SK-N-SH (cell line): ENCODE measurements around the gene MICAL1. TPM values are rescaled to one million over a fixed set of nuclear protein-coding genes. Genes with fewer than 3 reads are reported as not detected.

Experiments
- CTCF ChIA-PET: fragments of 300-600, 350-600 bp; formaldehyde crosslinking; extraction: SDS; loops from one replicate; lab custom pipeline; 2021; lab: Yijun Ruan, JAX
- POLR2A ChIA-PET: fragments of 350-600 bp; sonication (Branson Sonifier 250); formaldehyde crosslinking; extraction: SDS; loops from one replicate; lab custom pipeline; 2020; ENCODE audit warnings: antibody characterized with exemption, inconsistent platforms; lab: Yijun Ruan, JAX
- DNase-seq: peaks from one replicate; pipeline ENCODE4 v3.0.0; 2012
- H2AFZ ChIP-seq: fragments of 200-600 bp; sonication (generic); 2 replicates; pipeline ENCODE4 v1.8.1; 2016; ENCODE audit warnings: antibody characterized with exemption, mild to moderate bottlenecking, low read depth
- H3F3A ChIP-seq: fragments of 200-600 bp; sonication (generic); replicated peaks from 2 replicates; pipeline ENCODE3; 2016; ENCODE audit warnings: antibody characterized with exemption, mild to moderate bottlenecking; ENCODE audit not compliant: insufficient read depth
- H3K27ac ChIP-seq, 2 experiments: fragments of 200-500 bp in 1 of 2; fragments of 200-600 bp in 1 of 2; sonication (Bioruptor generic) in 1 of 2; sonication (generic), shearing (Covaris generic) in 1 of 2; 2 replicates each; pipeline versions ENCODE4 v1.5.1 to v1.6.1; 2014 to 2016; ENCODE audit warnings: low read depth in 2 of 2, inconsistent platforms in 1 of 2, low read length in 1 of 2, mild to moderate bottlenecking in 1 of 2, mixed read lengths in 1 of 2
- H3K27me3 ChIP-seq: fragments of 200-600 bp; sonication (generic), shearing (Covaris generic); 2 replicates; pipeline ENCODE4 v1.6.1; 2016; ENCODE audit warnings: mixed run types; ENCODE audit not compliant: insufficient read depth
- H3K36me3 ChIP-seq, 2 experiments: fragments of 200-500 bp in 1 of 2; fragments of 200-600 bp in 1 of 2; sonication (Bioruptor generic) in 1 of 2; sonication (generic) in 1 of 2; replicated peaks in 1 of 2; 2 replicates each; pipeline versions ENCODE3 to v1.5.1; 2014 to 2016; ENCODE audit warnings: low read length in 1 of 2, mild to moderate bottlenecking in 1 of 2; ENCODE audit not compliant: insufficient read depth in 2 of 2, control insufficient read depth in 1 of 2
- H3K4me1 ChIP-seq, 2 experiments: fragments of 200-500 bp in 1 of 2; fragments of 200-600 bp in 1 of 2; sonication (Bioruptor generic) in 1 of 2; sonication (generic), shearing (Covaris generic) in 1 of 2; 2 replicates each; pipeline versions ENCODE4 v1.5.1 to v1.6.1; 2014 to 2016; ENCODE audit warnings: low read depth in 1 of 2, low read length in 1 of 2, mixed run types in 1 of 2; ENCODE audit not compliant: insufficient read depth in 2 of 2, control insufficient read depth in 1 of 2
- H3K4me2 ChIP-seq: fragments of 200-600 bp; sonication (generic), shearing (Covaris generic); 2 replicates; pipeline ENCODE4 v1.6.1; 2017; ENCODE audit warnings: mixed run types
- H3K4me3 ChIP-seq, 2 experiments: fragments of 200-500 bp in 1 of 2; fragments of 200-600 bp in 1 of 2; sonication (Bioruptor generic) in 1 of 2; sonication (generic), shearing (Covaris generic) in 1 of 2; 2 replicates each; pipeline versions ENCODE4 v1.5.1 to v1.8.1; 2014 to 2016; ENCODE audit warnings: low read depth in 2 of 2, inconsistent platforms in 1 of 2, low read length in 1 of 2, mild to moderate bottlenecking in 1 of 2, mixed read lengths in 1 of 2, moderate library complexity in 1 of 2
- H3K79me2 ChIP-seq: fragments of 200-600 bp; sonication (generic); 2 replicates; pipeline ENCODE4 v1.8.1; 2017; ENCODE audit warnings: mild to moderate bottlenecking; ENCODE audit not compliant: insufficient read depth
- H3K9ac ChIP-seq: fragments of 200-600 bp; sonication (generic); 2 replicates; pipeline ENCODE4 v1.6.1; 2017; ENCODE audit warnings: mixed run types
- H3K9me2 ChIP-seq: fragments of 200-600 bp; sonication (generic); 2 replicates; pipeline ENCODE4 v1.6.1; 2017; ENCODE audit warnings: mixed run types
- H3K9me3 ChIP-seq: fragments of 200-600 bp; sonication (generic); 2 replicates; pipeline ENCODE4 v1.6.1; 2017; ENCODE audit warnings: mixed run types, mild to moderate bottlenecking, moderate library complexity
- H4K20me1 ChIP-seq: fragments of 200-600 bp; sonication (generic); 2 replicates; pipeline ENCODE4 v1.6.1; 2017; ENCODE audit warnings: mild to moderate bottlenecking, mixed run types; ENCODE audit not compliant: insufficient read depth
- EP300 ChIP-seq, 2 experiments: IDR thresholded peaks; 2 replicates each; pipeline versions ENCODE4 v1.4.0 to v1.6.1; 2012; ENCODE audit warnings: borderline replicate concordance in 1 of 2, low read depth in 1 of 2, low read length in 1 of 2
- FOSL2 ChIP-seq: IDR thresholded peaks from 2 replicates; pipeline ENCODE4 v1.4.0; 2012; ENCODE audit warnings: low read depth, mild to moderate bottlenecking, moderate library complexity, borderline replicate concordance
- FOXJ3 ChIP-seq: sonication (generic); formaldehyde crosslinking; IDR thresholded peaks from 2 replicates; pipeline ENCODE4 v1.5.1; 2020; ENCODE audit warnings: mild to moderate bottlenecking, missing genetic modification reagents
- FOXM1 ChIP-seq: IDR thresholded peaks from 2 replicates; pipeline ENCODE4 v1.4.0; 2012; ENCODE audit warnings: low read depth, mild to moderate bottlenecking
- GABPA ChIP-seq: IDR thresholded peaks from 2 replicates; pipeline ENCODE4 v1.4.0; 2012; ENCODE audit warnings: low read depth, mild to moderate bottlenecking
- GATA2 ChIP-seq: sonication (generic); formaldehyde crosslinking; IDR thresholded peaks from 2 replicates; pipeline ENCODE4 v1.5.0; 2020; ENCODE audit warnings: mild to moderate bottlenecking, missing genetic modification reagents
- JUND ChIP-seq: IDR thresholded peaks from 2 replicates; pipeline ENCODE4 v1.4.0; 2012
- MAX ChIP-seq: IDR thresholded peaks from 2 replicates; pipeline ENCODE4 v1.4.0; 2012; ENCODE audit warnings: low read depth
- NFIC ChIP-seq: IDR thresholded peaks from 2 replicates; pipeline ENCODE4 v1.4.0; 2012; ENCODE audit warnings: borderline replicate concordance
- PBX3 ChIP-seq: IDR thresholded peaks from 2 replicates; pipeline ENCODE4; 2012
- POLR2AphosphoS5 ChIP-seq: IDR thresholded peaks from 2 replicates; pipeline ENCODE4 v1.6.1; 2012; ENCODE audit warnings: low read depth, low read length
- RAD21 ChIP-seq: IDR thresholded peaks from 2 replicates; pipeline ENCODE4 v1.6.1; 2012; ENCODE audit warnings: mild to moderate bottlenecking, low read length
- RFX5 ChIP-seq: IDR thresholded peaks from 2 replicates; pipeline ENCODE4 v1.6.1; 2012; ENCODE audit warnings: mild to moderate bottlenecking, improper control_type of control experiment, low read length
- RXRA ChIP-seq: IDR thresholded peaks from 2 replicates; pipeline ENCODE4 v1.4.0; 2012; ENCODE audit warnings: low read depth, mild to moderate bottlenecking, borderline replicate concordance
- SIN3A ChIP-seq: IDR thresholded peaks from 2 replicates; pipeline ENCODE4 v1.6.1; 2012; ENCODE audit warnings: low read depth, mild to moderate bottlenecking, low read length, moderate library complexity, borderline replicate concordance
- SMC3 ChIP-seq: IDR thresholded peaks from 2 replicates; pipeline ENCODE4 v1.6.1; 2012; ENCODE audit warnings: low read depth, low read length, improper control_type of control experiment
- TAF1 ChIP-seq: IDR thresholded peaks from 2 replicates; pipeline ENCODE4 v1.6.1; 2012; ENCODE audit warnings: low read depth, mild to moderate bottlenecking, low read length, moderate library complexity, borderline replicate concordance
- TCF12 ChIP-seq: IDR thresholded peaks from 2 replicates; pipeline ENCODE4 v1.4.0; 2012
- TEAD4 ChIP-seq: IDR thresholded peaks from 2 replicates; pipeline ENCODE4 v1.4.0; 2012; ENCODE audit warnings: mild to moderate bottlenecking, borderline replicate concordance; ENCODE audit not compliant: insufficient read depth
- USF2 ChIP-seq: fragments of 150-350 bp; IDR thresholded peaks from 2 replicates; pipeline ENCODE4 v1.6.1; 2017; ENCODE audit warnings: antibody characterized with exemption, low read length, low read depth, borderline replicate concordance
- YY1 ChIP-seq: IDR thresholded peaks from 2 replicates; pipeline ENCODE4 v1.4.0; 2012; ENCODE audit warnings: low read depth, mild to moderate bottlenecking
- WGBS: methylation state at CpG from one replicate; pipeline ENCODE4 v1.1.6; 2017; ENCODE audit warnings: low lambda C conversion rate; 5-methylcytosine and 5-hydroxymethylcytosine counted together
- polyA plus RNA-seq, 3 experiments: library from polyadenylated mRNA; depleted of rRNA; stranded (reverse); fragments of >200 nt; gene quantifications; 2 replicates each; pipeline ENCODE4 v1.2.3, GENCODE V29; 2012

The MICAL1 gene
- polyA plus RNA-seq, 1 of the 3 experiments (the other 2 are of a cell fraction) = 45.6 TPM

GRCh38 chr6:109477725-109478124 lies 22.2 kb upstream of the MICAL1 start (continued):
- no peak for TF ChIP-seq USF2
- TF ChIP-seq YY1 = no peak
- no peak for TF ChIP-seq GABPA

- Histone ChIP-seq H3K79me2 (peaks cover 61% of the 10 kb centered on the region), H3K9me2 (no peaks in the 10 kb centered on the region), H3K27me3 (no peaks in the 10 kb centered on the region), H4K20me1 (peaks cover 12% of the 10 kb centered on the region; the same call in 1 of the 2 replicates)
- DNase-seq = no peak
- CTCF ChIA-PET = interaction anchor here (0.6 kb wide), 1 partner anchor 105 kb away, joined by 3 read pairs; no protein-coding TSS in a partner anchor
- TF ChIP-seq GATA2 = no peak
- no peak for TF ChIP-seq RAD21
- TF ChIP-seq TAF1 = no peak
- TF ChIP-seq FOSL2 = no peak
- no peak for TF ChIP-seq SMC3
- no peak for TF ChIP-seq FOXM1
- no peak for TF ChIP-seq RXRA
- no peak for TF ChIP-seq FOXJ3
- TF ChIP-seq JUND = no peak
- no peak for TF ChIP-seq MAX
- TF ChIP-seq EP300 (IDR thresholded peaks at IDR 0.05; ENCODE audit: borderline replicate concordance in 1 of 2, low read depth in 1 of 2, low read length in 1 of 2) = no peak
- no peak for TF ChIP-seq USF2
- no peak for TF ChIP-seq PBX3
- TF ChIP-seq RFX5 = no peak
- TF ChIP-seq POLR2AphosphoS5 = no peak
- no peak for TF ChIP-seq NFIC
- no peak for TF ChIP-seq SIN3A
- TF ChIP-seq TCF12 = no peak
- TF ChIP-seq TEAD4 = no peak
- TF ChIP-seq, all 33 proteins: peak for 0
- peaks cover 47 to 49% of the 10 kb centered on the region in 2 experiments for H3K36me3 ChIP-seq
- H3K4me1 ChIP-seq = peaks cover 12 to 14% of the 10 kb centered on the region in 2 experiments; a peak in 3 of 4 replicates
- H3K4me2 ChIP-seq = no peak overlapping the region
- 100% methylated on average over 2 of the region's 2 CpGs for WGBS
- no peaks in the 10 kb centered on the region for H3K9me3 ChIP-seq
- no peak overlapping the region for H2AFZ ChIP-seq
- no peaks in the 10 kb centered on the region for H3F3A ChIP-seq
- no peak overlapping the region for H3K9ac ChIP-seq
- no peak overlapping the region for H3K4me3 ChIP-seq
- no peak overlapping the region for H3K27ac ChIP-seq
- POLR2A ChIA-PET = no interaction called here
Measured at GRCh38 chr6:109477184-109477583, 21.6 kb upstream of the MICAL1 start.
